ENCODE results near the gene ENPP6. TPM values are rescaled to one million over a fixed set of nuclear protein-coding genes. Genes with fewer than 3 reads are reported as not detected.

Gene ENPP6
- polyA plus RNA-seq, 1 donor from 2014 or later = not detected

GRCh38 chr4:184117662-184118199 is 99.9 kb downstream of the ENPP6 start:
- H3K27ac ChIP-seq (ENCODE audit: low read length) = no peak overlapping the region
- H3K27me3 ChIP-seq (ENCODE audit: insufficient read depth, low read depth, low read length) = no peaks in the 10 kb centered on the region
- no peaks in the 10 kb centered on the region for H3K9me3 ChIP-seq (ENCODE audit: low read length)
- H3K9ac ChIP-seq (ENCODE audit: low read length) = no peak overlapping the region
- H3K4me2 ChIP-seq (ENCODE audit: low read length) = no peak overlapping the region
- H3F3A ChIP-seq (ENCODE audit: insufficient read depth, low read length, poor library complexity, severe bottlenecking) = no peaks in the 10 kb centered on the region
- TF ChIP-seq, protein P1, sequence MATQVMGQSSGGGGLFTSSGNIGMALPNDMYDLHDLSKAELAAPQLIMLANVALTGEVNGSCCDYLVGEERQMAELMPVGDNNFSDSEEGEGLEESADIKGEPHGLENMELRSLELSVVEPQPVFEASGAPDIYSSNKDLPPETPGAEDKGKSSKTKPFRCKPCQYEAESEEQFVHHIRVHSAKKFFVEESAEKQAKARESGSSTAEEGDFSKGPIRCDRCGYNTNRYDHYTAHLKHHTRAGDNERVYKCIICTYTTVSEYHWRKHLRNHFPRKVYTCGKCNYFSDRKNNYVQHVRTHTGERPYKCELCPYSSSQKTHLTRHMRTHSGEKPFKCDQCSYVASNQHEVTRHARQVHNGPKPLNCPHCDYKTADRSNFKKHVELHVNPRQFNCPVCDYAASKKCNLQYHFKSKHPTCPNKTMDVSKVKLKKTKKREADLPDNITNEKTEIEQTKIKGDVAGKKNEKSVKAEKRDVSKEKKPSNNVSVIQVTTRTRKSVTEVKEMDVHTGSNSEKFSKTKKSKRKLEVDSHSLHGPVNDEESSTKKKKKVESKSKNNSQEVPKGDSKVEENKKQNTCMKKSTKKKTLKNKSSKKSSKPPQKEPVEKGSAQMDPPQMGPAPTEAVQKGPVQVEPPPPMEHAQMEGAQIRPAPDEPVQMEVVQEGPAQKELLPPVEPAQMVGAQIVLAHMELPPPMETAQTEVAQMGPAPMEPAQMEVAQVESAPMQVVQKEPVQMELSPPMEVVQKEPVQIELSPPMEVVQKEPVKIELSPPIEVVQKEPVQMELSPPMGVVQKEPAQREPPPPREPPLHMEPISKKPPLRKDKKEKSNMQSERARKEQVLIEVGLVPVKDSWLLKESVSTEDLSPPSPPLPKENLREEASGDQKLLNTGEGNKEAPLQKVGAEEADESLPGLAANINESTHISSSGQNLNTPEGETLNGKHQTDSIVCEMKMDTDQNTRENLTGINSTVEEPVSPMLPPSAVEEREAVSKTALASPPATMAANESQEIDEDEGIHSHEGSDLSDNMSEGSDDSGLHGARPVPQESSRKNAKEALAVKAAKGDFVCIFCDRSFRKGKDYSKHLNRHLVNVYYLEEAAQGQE (IDR thresholded peaks at IDR 0.05; ENCODE audit: borderline replicate concordance) = no peak
- TF ChIP-seq TAF1 (IDR thresholded peaks at IDR 0.05; ENCODE audit: low read depth) (no peak), EP300 (conservative IDR thresholded peaks at IDR 0.05; ENCODE audit: poor library complexity, severe bottlenecking) (no peak)
- H3K9me2 ChIP-seq (ENCODE audit: insufficient read depth, low read length) = no peaks in the 10 kb centered on the region
- H3K79me2 ChIP-seq (replicated peaks; ENCODE audit: insufficient read depth, low read length) = no peaks in the 10 kb centered on the region
- H4K20me1 ChIP-seq (ENCODE audit: insufficient read depth) = no peaks in the 10 kb centered on the region
- no peaks in the 10 kb centered on the region for H3K36me3 ChIP-seq (ENCODE audit: insufficient read depth, low read length)
- H2AFZ ChIP-seq (ENCODE audit: low read depth, low read length) = no peak overlapping the region
- H3K4me3 ChIP-seq (ENCODE audit: low read length) = no peak overlapping the region

GRCh38 chr4:184115399-184115798 is 102.3 kb downstream of the ENPP6 start:
- no peaks in the 10 kb centered on the region for H3F3A ChIP-seq (ENCODE audit: insufficient read depth, low read length, poor library complexity, severe bottlenecking)

More at GRCh38 chr4:184115399-184115798, 102.3 kb downstream of the ENPP6 start:
- Histone ChIP-seq H2AFZ (ENCODE audit: low read depth, low read length) (no peak overlapping the region), H4K20me1 (ENCODE audit: insufficient read depth) (no peaks in the 10 kb centered on the region), H3K9me3 (ENCODE audit: low read length) (no peaks in the 10 kb centered on the region), H3K27me3 (ENCODE audit: insufficient read depth, low read depth, low read length) (no peaks in the 10 kb centered on the region), H3K79me2 (replicated peaks; ENCODE audit: insufficient read depth, low read length) (no peaks in the 10 kb centered on the region), H3K4me2 (ENCODE audit: low read length) (no peak overlapping the region), H3K9me2 (ENCODE audit: insufficient read depth, low read length) (no peaks in the 10 kb centered on the region), H3K9ac (ENCODE audit: low read length) (no peak overlapping the region), H3K27ac (ENCODE audit: low read length) (no peak overlapping the region), H3K36me3 (ENCODE audit: insufficient read depth, low read length) (no peaks in the 10 kb centered on the region), H3K4me3 (ENCODE audit: low read length) (no peak overlapping the region)
- TF ChIP-seq SMC3 (conservative IDR thresholded peaks at IDR 0.05; ENCODE audit: poor library complexity) (no peak), EZH2 (IDR thresholded peaks at IDR 0.05; ENCODE audit: borderline replicate concordance, insufficient read depth, low read length, poor library complexity, severe bottlenecking) (no peak), EP300 (conservative IDR thresholded peaks at IDR 0.05; ENCODE audit: poor library complexity, severe bottlenecking) (no peak), TAF1 (IDR thresholded peaks at IDR 0.05; ENCODE audit: low read depth) (no peak), POLR2AphosphoS5 (IDR thresholded peaks at IDR 0.05) (no peak), RAD21 (conservative IDR thresholded peaks at IDR 0.05) (no peak), MXI1 (conservative IDR thresholded peaks at IDR 0.05; ENCODE audit: poor library complexity, severe bottlenecking) (no peak)
- TF ChIP-seq, protein P2, sequence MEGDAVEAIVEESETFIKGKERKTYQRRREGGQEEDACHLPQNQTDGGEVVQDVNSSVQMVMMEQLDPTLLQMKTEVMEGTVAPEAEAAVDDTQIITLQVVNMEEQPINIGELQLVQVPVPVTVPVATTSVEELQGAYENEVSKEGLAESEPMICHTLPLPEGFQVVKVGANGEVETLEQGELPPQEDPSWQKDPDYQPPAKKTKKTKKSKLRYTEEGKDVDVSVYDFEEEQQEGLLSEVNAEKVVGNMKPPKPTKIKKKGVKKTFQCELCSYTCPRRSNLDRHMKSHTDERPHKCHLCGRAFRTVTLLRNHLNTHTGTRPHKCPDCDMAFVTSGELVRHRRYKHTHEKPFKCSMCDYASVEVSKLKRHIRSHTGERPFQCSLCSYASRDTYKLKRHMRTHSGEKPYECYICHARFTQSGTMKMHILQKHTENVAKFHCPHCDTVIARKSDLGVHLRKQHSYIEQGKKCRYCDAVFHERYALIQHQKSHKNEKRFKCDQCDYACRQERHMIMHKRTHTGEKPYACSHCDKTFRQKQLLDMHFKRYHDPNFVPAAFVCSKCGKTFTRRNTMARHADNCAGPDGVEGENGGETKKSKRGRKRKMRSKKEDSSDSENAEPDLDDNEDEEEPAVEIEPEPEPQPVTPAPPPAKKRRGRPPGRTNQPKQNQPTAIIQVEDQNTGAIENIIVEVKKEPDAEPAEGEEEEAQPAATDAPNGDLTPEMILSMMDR (IDR thresholded peaks at IDR 0.05; ENCODE audit: poor library complexity, severe bottlenecking) = no peak
- TF ChIP-seq, protein P1 (IDR thresholded peaks at IDR 0.05; ENCODE audit: borderline replicate concordance) = no peak

All from neural cell (in vitro differentiated cells).